Epithelial cell of esophagus (primary cell): ENCODE results near the gene ZBTB20.
A peak's percentile ranks its signal among the peaks of the same experiment; 100 is the strongest.

Experiments used
- DNase-seq: peaks from one replicate; pipeline ENCODE4 v3.0.0; 2010; ENCODE audit warnings: low read depth
- H3K4me3 ChIP-seq: 2 replicates; pipeline ENCODE4 v1.5.1; 2011; ENCODE audit warnings: mild to moderate bottlenecking, low read length, control low read depth
- TF ChIP-seq, protein P1 (sequence below): IDR thresholded peaks from 2 replicates; pipeline ENCODE4 v1.5.1; 2011; ENCODE audit warnings: low read depth, mild to moderate bottlenecking, low read length, control low read depth, inconsistent platforms; ENCODE audit not compliant: insufficient read depth; ENCODE audit errors: missing control alignments

The ZBTB20 gene

DNA sequence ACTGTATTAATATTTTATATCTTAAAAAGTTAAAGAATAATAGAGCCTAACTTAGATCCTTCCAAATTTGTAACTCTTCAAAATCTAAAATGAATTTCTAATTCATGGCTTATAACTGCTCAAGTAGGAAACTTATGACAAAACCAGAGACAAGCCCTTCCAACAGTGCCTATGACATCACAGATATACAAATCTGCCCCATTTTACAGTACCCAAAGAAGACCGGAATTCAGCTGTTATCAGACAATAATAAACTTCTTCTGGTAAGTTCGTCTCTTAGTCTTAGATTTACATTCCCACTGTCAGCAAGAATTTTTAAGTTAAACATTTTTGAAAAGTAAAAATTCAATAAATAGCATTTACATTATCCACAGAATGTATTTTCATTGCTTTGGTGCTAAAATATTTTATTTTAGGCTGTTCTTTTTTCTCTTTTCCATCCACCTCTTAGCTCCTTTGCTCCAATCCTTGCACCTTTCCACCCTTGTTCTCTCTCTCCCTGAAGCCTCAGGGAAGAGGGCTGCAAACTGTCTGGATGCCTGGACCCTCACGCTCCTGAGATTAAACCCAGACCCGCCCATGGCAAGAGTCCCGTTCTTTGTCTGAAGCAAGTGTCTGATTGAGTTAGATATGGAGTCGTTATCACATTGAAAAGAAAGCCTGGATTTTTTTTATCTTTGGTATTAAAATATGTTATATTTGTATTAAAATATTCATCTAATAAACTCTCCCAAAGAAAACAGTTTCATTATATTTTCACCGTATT, 312.7 kb downstream of the ZBTB20 start:
- H3K4me3 ChIP-seq, result no peak overlapping the region
- no peak for DNase-seq
- TF ChIP-seq, protein P1, sequence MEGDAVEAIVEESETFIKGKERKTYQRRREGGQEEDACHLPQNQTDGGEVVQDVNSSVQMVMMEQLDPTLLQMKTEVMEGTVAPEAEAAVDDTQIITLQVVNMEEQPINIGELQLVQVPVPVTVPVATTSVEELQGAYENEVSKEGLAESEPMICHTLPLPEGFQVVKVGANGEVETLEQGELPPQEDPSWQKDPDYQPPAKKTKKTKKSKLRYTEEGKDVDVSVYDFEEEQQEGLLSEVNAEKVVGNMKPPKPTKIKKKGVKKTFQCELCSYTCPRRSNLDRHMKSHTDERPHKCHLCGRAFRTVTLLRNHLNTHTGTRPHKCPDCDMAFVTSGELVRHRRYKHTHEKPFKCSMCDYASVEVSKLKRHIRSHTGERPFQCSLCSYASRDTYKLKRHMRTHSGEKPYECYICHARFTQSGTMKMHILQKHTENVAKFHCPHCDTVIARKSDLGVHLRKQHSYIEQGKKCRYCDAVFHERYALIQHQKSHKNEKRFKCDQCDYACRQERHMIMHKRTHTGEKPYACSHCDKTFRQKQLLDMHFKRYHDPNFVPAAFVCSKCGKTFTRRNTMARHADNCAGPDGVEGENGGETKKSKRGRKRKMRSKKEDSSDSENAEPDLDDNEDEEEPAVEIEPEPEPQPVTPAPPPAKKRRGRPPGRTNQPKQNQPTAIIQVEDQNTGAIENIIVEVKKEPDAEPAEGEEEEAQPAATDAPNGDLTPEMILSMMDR, result no peak

DNA sequence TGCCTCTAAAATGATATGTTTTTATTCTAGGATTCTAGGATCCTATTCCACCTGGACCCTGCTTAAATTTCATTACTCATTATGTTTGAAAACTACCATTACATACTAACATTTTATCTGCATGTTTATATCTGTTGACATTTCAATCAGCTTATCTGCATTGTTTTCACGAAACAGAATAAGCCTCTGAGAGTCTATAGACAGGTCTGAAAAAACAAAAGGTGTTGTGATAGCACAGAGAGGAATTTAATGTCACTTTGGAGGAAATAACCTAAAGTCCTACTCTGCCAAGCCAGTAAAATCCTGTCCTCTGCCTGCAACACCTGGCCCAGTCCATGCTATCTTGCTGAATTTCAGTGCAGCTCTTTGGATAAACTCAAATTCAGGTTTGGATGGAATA, 315.2 kb downstream of the ZBTB20 start:
- DNase-seq, result no peak
- TF ChIP-seq, protein P1, result no peak
- H3K4me3 ChIP-seq, result no peak overlapping the region

DNA sequence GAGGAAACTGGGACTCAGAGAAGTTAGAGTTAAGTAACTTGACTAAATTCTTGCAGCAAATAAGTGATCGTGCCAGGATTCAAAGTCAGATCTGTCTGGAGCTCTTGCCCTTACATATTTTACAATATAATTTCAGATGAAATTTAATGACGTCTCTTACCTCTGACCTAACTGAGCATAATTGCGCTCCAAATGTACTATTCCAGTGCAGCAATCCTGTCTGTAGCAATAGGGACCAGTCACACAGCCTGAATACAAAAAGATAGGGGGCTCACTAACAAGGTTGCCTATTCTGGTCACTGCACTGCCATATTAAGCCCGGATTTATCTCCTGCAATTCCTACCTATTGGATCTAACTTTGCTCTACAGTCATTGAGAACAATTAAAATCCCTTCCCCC, 316.4 kb downstream of the ZBTB20 start:
- TF ChIP-seq, protein P1, result no peak
- no peak overlapping the region for H3K4me3 ChIP-seq
- no peak for DNase-seq

DNA sequence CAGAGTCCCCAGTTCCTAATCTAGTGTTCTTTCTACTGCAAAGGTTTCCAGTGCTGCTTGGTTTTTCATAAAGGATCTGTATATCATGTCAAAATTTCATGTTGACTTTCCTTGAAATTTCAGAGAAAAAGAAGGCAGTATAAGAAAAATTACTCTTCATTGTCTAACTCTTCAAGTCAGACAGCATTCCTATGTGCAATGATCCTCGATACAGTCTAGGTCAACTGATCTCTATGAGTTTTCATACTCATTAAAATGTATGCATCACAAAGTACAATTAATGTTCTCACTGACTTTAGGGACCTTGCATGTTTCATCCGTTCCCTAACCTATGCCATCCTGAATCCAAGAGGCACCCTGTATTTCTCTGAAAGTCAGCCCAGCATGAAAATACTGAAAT, 317.3 kb downstream of the ZBTB20 start:
- DNase-seq, result peak; percentile 10
- TF ChIP-seq, protein P1, result no peak
- no peak overlapping the region for H3K4me3 ChIP-seq

DNA sequence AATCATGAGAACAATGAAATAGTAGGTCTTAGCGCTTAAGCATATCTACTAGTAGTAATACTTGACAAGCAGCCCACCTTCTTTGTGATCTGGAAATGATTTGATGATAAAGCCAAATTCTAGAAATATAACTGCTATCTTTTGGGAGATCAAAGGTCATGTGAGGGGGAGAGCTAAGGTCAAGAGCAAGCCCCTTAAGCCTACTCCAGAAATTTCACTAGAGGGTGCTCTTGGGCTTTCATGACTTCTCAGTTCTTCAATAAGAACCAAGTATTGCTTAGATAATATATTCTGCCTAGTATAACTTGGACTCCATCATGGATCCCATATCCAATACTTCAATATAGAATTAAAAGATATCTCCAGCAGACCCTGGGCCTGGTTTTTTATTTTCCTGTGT, 319.6 kb downstream of the ZBTB20 start:
- H3K4me3 ChIP-seq, result no peak overlapping the region
- TF ChIP-seq, protein P1, result peak; percentile 53
- peak; percentile 57 for DNase-seq

DNA sequence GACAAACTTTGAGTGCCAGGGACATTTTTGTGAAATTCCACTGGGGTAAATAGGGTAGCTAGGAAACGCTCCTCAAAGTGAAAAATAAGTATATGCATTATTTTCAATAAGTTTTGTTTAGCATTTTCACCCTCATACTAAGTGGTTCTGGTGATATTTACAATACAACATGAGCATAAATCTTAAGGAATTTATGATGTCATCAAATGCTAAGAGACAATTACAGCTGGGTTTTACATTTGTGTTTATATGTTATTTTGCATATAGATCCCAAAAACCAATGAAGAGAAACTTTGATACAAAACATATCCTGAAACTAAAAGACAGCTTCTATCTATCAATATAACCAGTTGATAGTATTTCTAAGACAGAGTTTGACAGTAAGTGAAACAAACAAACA, 323.1 kb downstream of the ZBTB20 start:
- H3K4me3 ChIP-seq, result no peak overlapping the region
- TF ChIP-seq, protein P1, result no peak
- no peak for DNase-seq

DNA sequence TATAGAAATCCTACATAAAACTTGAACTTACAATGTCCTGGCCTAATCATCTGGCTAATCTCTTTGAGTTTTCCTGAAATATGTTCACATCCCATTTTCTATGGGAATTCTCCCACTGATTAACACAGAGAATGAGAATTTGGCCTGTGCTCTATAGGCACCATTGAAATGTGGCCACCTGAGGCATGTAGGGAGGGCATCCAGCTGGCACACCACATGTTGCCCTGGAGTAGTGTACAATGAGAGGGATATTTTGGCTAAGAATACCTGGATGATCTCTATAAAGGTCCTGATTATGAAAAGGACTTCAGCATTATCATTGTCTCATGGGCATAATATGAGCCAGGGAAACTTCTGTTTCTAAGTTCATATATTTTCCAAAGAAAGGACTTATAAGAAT, 324.0 kb downstream of the ZBTB20 start:
- H3K4me3 ChIP-seq, result no peak overlapping the region
- DNase-seq, result no peak
- TF ChIP-seq, protein P1, result no peak
